ENCODE measurements around the gene MKI67. TPM values are rescaled to one million over a fixed set of nuclear protein-coding genes. Genes with fewer than 3 reads are reported as not detected.

MKI67 gene
- total RNA-seq, 1 donor from 2014 or later = 159 TPM

GRCh38 chr10:128115356-128115755 is 10.9 kb downstream of the MKI67 start:
- Mint-ChIP-seq H3K27me3 (ENCODE audit: insufficient read depth) (no peaks in the 10 kb centered on the region), H3K36me3 (ENCODE audit: low read depth) (peaks cover 66% of the 10 kb centered on the region), H3K27ac (no peak overlapping the region), H3K9me3 (no peaks in the 10 kb centered on the region), H3K4me3 (no peak overlapping the region), H3K4me1 (ENCODE audit: low read depth) (peaks cover 47% of the 10 kb centered on the region)
- no peak for DNase-seq (ENCODE audit: low spot score)
- intact Hi-C loops (cut with micrococcal nuclease) = no loop called here

GRCh38 chr10:128114901-128115300 is 11.3 kb downstream of the MKI67 start:
- no peak overlapping the region for H3K4me3 Mint-ChIP-seq
- intact Hi-C loops (cut with micrococcal nuclease) = no loop called here
- H3K36me3 Mint-ChIP-seq (ENCODE audit: low read depth) = peaks cover 69% of the 10 kb centered on the region
- no peak overlapping the region for H3K27ac Mint-ChIP-seq
- no peaks in the 10 kb centered on the region for H3K27me3 Mint-ChIP-seq (ENCODE audit: insufficient read depth)
- no peak for DNase-seq (ENCODE audit: low spot score)
- H3K9me3 Mint-ChIP-seq = no peaks in the 10 kb centered on the region
- H3K4me1 Mint-ChIP-seq (ENCODE audit: low read depth) = peaks cover 46% of the 10 kb centered on the region

- intact Hi-C loops (cut with micrococcal nuclease) = no loop called here
- Mint-ChIP-seq H3K36me3 (ENCODE audit: low read depth) (peaks cover 59% of the 10 kb centered on the region), H3K4me1 (ENCODE audit: low read depth) (peaks cover 34% of the 10 kb centered on the region), H3K27ac (no peak overlapping the region), H3K27me3 (ENCODE audit: insufficient read depth) (no peaks in the 10 kb centered on the region), H3K9me3 (no peaks in the 10 kb centered on the region), H3K4me3 (no peak overlapping the region)
- DNase-seq (ENCODE audit: low spot score) = no peak
Measured at GRCh38 chr10:128113026-128113425, 13.2 kb downstream of the MKI67 start.

GRCh38 chr10:128111696-128112095 is 14.5 kb downstream of the MKI67 start:
- Mint-ChIP-seq H3K27ac (no peak overlapping the region), H3K4me1 (ENCODE audit: low read depth) (peaks cover 34% of the 10 kb centered on the region), H3K36me3 (ENCODE audit: low read depth) (peaks cover 54% of the 10 kb centered on the region), H3K4me3 (no peak overlapping the region), H3K9me3 (no peaks in the 10 kb centered on the region), H3K27me3 (ENCODE audit: insufficient read depth) (no peaks in the 10 kb centered on the region)
- DNase-seq (ENCODE audit: low spot score) = no peak
- intact Hi-C loops (cut with micrococcal nuclease) = no loop called here

GRCh38 chr10:128110339-128110738 is 15.9 kb downstream of the MKI67 start:
- H3K4me3 Mint-ChIP-seq = no peak overlapping the region
- intact Hi-C loops (cut with micrococcal nuclease) = no loop called here
- no peak overlapping the region for H3K27ac Mint-ChIP-seq
- peaks cover 23% of the 10 kb centered on the region for H3K4me1 Mint-ChIP-seq (ENCODE audit: low read depth)
- H3K36me3 Mint-ChIP-seq (ENCODE audit: low read depth) = peaks cover 41% of the 10 kb centered on the region
- H3K9me3 Mint-ChIP-seq = no peaks in the 10 kb centered on the region
- no peak for DNase-seq (ENCODE audit: low spot score)
- no peaks in the 10 kb centered on the region for H3K27me3 Mint-ChIP-seq (ENCODE audit: insufficient read depth)

- DNase-seq (ENCODE audit: low spot score) = no peak
- Mint-ChIP-seq H3K9me3 (no peaks in the 10 kb centered on the region), H3K4me1 (ENCODE audit: low read depth) (peaks cover 18% of the 10 kb centered on the region), H3K27me3 (ENCODE audit: insufficient read depth) (no peaks in the 10 kb centered on the region), H3K4me3 (no peak overlapping the region), H3K36me3 (ENCODE audit: low read depth) (peaks cover 36% of the 10 kb centered on the region), H3K27ac (no peak overlapping the region)
- intact Hi-C loops (cut with micrococcal nuclease) = no loop called here
Measured at GRCh38 chr10:128109707-128110106, 16.5 kb downstream of the MKI67 start.

GRCh38 chr10:128105383-128105782 is 20.8 kb downstream of the MKI67 start:
- Mint-ChIP-seq H3K9me3 (no peaks in the 10 kb centered on the region), H3K27ac (no peak overlapping the region), H3K36me3 (ENCODE audit: low read depth) (peaks cover 32% of the 10 kb centered on the region), H3K27me3 (ENCODE audit: insufficient read depth) (no peaks in the 10 kb centered on the region), H3K4me3 (no peak overlapping the region), H3K4me1 (ENCODE audit: low read depth) (peaks cover 28% of the 10 kb centered on the region)
- DNase-seq (ENCODE audit: low spot score) = no peak
- intact Hi-C loops (cut with micrococcal nuclease) = no loop called here

- H3K36me3 Mint-ChIP-seq (ENCODE audit: low read depth) = peaks cover 40% of the 10 kb centered on the region
- intact Hi-C loops (cut with micrococcal nuclease) = loop anchor here (2.0 kb wide), 1 partner anchor 14 kb away; no protein-coding TSS in a partner anchor
- peak overlapping the region; percentile 15 for H3K4me3 Mint-ChIP-seq
- DNase-seq (ENCODE audit: low spot score) = no peak
- H3K4me1 Mint-ChIP-seq (ENCODE audit: low read depth) = peaks cover 37% of the 10 kb centered on the region
- no peaks in the 10 kb centered on the region for H3K9me3 Mint-ChIP-seq
- H3K27me3 Mint-ChIP-seq (ENCODE audit: insufficient read depth) = no peaks in the 10 kb centered on the region
- peak overlapping the region; percentile 45 for H3K27ac Mint-ChIP-seq
Measured at GRCh38 chr10:128103229-128103714, 23.0 kb downstream of the MKI67 start.

GRCh38 chr10:128102480-128103228 is 23.6 kb downstream of the MKI67 start:
- Mint-ChIP-seq H3K27ac (peak overlapping the region; percentile 45), H3K9me3 (no peaks in the 10 kb centered on the region), H3K36me3 (ENCODE audit: low read depth) (peaks cover 46% of the 10 kb centered on the region), H3K4me3 (peak overlapping the region; percentile 15), H3K27me3 (ENCODE audit: insufficient read depth) (no peaks in the 10 kb centered on the region), H3K4me1 (ENCODE audit: low read depth) (peaks cover 43% of the 10 kb centered on the region)
- no peak for DNase-seq (ENCODE audit: low spot score)
- intact Hi-C loops (cut with micrococcal nuclease) = loop anchor here (2.0 kb wide), 1 partner anchor 14 kb away; no protein-coding TSS in a partner anchor

GRCh38 chr10:128101901-128102300 is 24.3 kb downstream of the MKI67 start:
- no peaks in the 10 kb centered on the region for H3K9me3 Mint-ChIP-seq
- peaks cover 51% of the 10 kb centered on the region for H3K4me1 Mint-ChIP-seq (ENCODE audit: low read depth)
- H3K4me3 Mint-ChIP-seq = no peak overlapping the region
- no peak overlapping the region for H3K27ac Mint-ChIP-seq
- DNase-seq (ENCODE audit: low spot score) = no peak
- H3K27me3 Mint-ChIP-seq (ENCODE audit: insufficient read depth) = no peaks in the 10 kb centered on the region
- intact Hi-C loops (cut with micrococcal nuclease) = loop anchor here (2.0 kb wide), 1 partner anchor 15 kb away; no protein-coding TSS in a partner anchor
- peaks cover 52% of the 10 kb centered on the region for H3K36me3 Mint-ChIP-seq (ENCODE audit: low read depth)

- Mint-ChIP-seq H3K27me3 (ENCODE audit: insufficient read depth) (no peaks in the 10 kb centered on the region), H3K9me3 (no peaks in the 10 kb centered on the region), H3K36me3 (ENCODE audit: low read depth) (peaks cover 65% of the 10 kb centered on the region), H3K4me3 (no peak overlapping the region), H3K27ac (peak overlapping the region; percentile 25), H3K4me1 (ENCODE audit: low read depth) (peaks cover 71% of the 10 kb centered on the region)
- intact Hi-C loops (cut with micrococcal nuclease) = no loop called here
- DNase-seq (ENCODE audit: low spot score) = no peak
Measured at GRCh38 chr10:128099901-128100300, 26.3 kb downstream of the MKI67 start.

- intact Hi-C loops (cut with micrococcal nuclease) = no loop called here
- H3K9me3 Mint-ChIP-seq = no peaks in the 10 kb centered on the region
- no peak overlapping the region for H3K27ac Mint-ChIP-seq
- no peak for DNase-seq (ENCODE audit: low spot score)
- no peak overlapping the region for H3K4me3 Mint-ChIP-seq
- no peaks in the 10 kb centered on the region for H3K27me3 Mint-ChIP-seq (ENCODE audit: insufficient read depth)
- H3K4me1 Mint-ChIP-seq (ENCODE audit: low read depth) = peaks cover 68% of the 10 kb centered on the region
- peaks cover 59% of the 10 kb centered on the region for H3K36me3 Mint-ChIP-seq (ENCODE audit: low read depth)
Measured at GRCh38 chr10:128098631-128099030, 27.6 kb downstream of the MKI67 start.

- Mint-ChIP-seq H3K9me3 (no peaks in the 10 kb centered on the region), H3K36me3 (ENCODE audit: low read depth) (peaks cover 52% of the 10 kb centered on the region), H3K4me3 (no peak overlapping the region), H3K27me3 (ENCODE audit: insufficient read depth) (no peaks in the 10 kb centered on the region), H3K27ac (no peak overlapping the region), H3K4me1 (ENCODE audit: low read depth) (peaks cover 59% of the 10 kb centered on the region)
- intact Hi-C loops (cut with micrococcal nuclease) = loop anchor here (2.0 kb wide), 1 partner anchor 25 kb away; no protein-coding TSS in a partner anchor
- DNase-seq (ENCODE audit: low spot score) = no peak
Measured at GRCh38 chr10:128097783-128098182, 28.4 kb downstream of the MKI67 start.
